ENCODE data around the gene ERVH48-1. TPM values are rescaled to one million over a fixed set of nuclear protein-coding genes. Genes with fewer than 3 reads are reported as not detected.
"Not testable (repeated sequence)": the region's sequence is repeated elsewhere in the genome, so short reads cannot be mapped to it uniquely, and the experiment has no call there.

ERVH48-1 gene
- not detected for total RNA-seq
- 0 reads per million in 2 donors for total RNA-seq

DNA sequence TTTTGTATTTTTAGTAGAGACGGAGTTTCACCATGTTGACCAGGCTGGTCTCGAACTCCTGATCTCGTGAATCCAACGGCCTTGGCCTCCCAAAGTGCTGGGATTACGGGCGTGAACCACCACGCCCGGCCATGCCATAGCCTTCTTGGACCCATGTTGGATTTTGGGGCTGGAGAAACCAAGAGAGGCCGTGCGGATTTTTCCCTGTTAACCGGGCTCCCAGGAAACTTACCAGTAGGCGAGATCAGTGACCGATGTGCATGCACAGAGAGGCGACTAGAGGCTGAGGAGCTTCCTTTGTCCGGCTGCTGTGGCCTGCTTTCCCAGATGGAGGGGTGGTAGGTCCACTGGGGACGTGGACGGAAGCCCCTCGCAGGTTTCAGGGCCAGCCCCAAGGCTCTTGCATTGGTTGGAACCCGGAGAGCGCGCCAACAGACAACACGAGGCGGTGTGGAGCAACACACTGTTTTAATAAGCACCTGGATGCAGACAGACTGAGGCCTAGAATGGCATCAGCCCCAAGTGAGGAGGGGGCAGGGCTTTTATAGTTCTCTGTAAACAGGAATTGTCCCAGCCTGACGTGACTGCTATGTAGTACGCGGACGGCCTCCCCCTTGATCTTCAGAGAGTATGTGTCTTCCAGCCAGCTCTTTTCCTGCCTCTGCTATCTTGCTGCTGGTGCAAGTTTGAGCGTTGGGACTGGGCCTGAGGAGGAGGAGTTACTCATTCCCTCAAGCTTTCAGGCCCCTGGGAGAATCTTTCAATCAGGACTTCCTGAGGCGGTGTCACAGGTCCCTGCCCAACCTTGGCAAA lies at the start of gene ERVH48-1:
TSS of gene ERVH48-1 (minus strand) at position 517 of the 813 bp plus-strand sequence. CDS start 6,624 bp downstream, outside the sequence.
- H3K9me3 ChIP-seq (ENCODE audit: control insufficient read depth, low read length, poor library complexity, severe bottlenecking): no peaks in the 10 kb centered on the region
- H3K27me3 Mint-ChIP-seq: no peaks in the 10 kb centered on the region
- DNase-seq: no peak
- peaks cover 14% of the 10 kb centered on the region for H3K4me1 Mint-ChIP-seq
- H3K27ac Mint-ChIP-seq: no peak within 1 kb of the TSS
- no peaks in the 10 kb centered on the region for H3K36me3 Mint-ChIP-seq (ENCODE audit: low read depth)
- ATAC-seq: no peak
- H3K4me3 Mint-ChIP-seq: peak within 1 kb of the TSS; percentile 41

GRCh38 chr21:42973991-42974831 lies 48.8 kb upstream of the ERVH48-1 start, which contains the start of gene PKNOX1:
PKNOX1 (plus strand) TSS chr21:42974562; CDS start chr21:43004382, 29,820 bp downstream.
- ATAC-seq: peak; percentile 86
- Mint-ChIP-seq H3K27ac (peak within 1 kb of the TSS; percentile 79), H3K27me3 (no peaks in the 10 kb centered on the region), H3K4me1 (peaks cover 9% of the 10 kb centered on the region), H3K36me3 (ENCODE audit: low read depth) (no peaks in the 10 kb centered on the region), H3K4me3 (peak within 1 kb of the TSS; percentile 89)
- DNase-seq: peak; percentile 99 to 100 (median 99)
- H3K9me3 ChIP-seq (ENCODE audit: control insufficient read depth, low read length, poor library complexity, severe bottlenecking): no peaks in the 10 kb centered on the region

DNA sequence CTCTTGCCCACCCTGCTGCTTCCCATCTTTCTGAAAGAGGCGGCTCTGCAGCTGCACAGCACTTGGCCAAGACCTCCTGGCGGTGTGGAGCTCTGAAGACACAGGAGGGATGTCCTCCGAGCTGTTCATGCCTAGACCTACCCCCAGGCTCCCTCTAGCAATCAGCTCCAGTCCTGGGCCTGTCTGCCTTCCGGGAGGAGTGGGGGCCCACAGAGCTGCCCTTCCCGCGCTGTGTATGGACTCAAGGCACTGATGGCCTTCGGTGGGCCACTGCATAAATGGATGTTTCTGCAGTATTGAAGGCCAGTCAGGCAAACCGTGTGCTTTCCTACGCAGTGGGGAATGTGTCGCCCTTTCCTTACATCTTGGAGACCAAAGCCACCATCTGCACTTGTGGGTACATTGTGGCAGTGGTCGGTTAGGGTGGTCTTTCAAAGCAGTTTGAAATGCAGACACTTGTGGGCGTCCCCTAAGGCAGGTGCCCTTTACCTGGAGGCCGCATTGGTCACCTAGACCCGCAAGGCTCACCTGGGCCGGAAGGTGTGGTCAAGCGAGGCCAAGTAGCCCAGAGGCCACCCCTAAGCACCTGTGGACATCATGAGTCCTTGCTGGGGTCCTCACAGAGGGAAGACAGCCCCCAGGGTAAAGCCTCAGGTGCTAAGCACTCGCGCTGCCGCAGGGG lies 48.0 kb upstream of the ERVH48-1 start:
- Mint-ChIP-seq H3K4me3 (peak overlapping the region; percentile 75), H3K27me3 (no peaks in the 10 kb centered on the region), H3K36me3 (ENCODE audit: low read depth) (no peaks in the 10 kb centered on the region), H3K27ac (peak overlapping the region; percentile 41), H3K4me1 (peaks cover 6% of the 10 kb centered on the region)
- peak in 1 of 3 donors; percentile 6 for DNase-seq
- H3K9me3 ChIP-seq (ENCODE audit: control insufficient read depth, low read length, poor library complexity, severe bottlenecking): no peaks in the 10 kb centered on the region
- ATAC-seq: no peak

DNA sequence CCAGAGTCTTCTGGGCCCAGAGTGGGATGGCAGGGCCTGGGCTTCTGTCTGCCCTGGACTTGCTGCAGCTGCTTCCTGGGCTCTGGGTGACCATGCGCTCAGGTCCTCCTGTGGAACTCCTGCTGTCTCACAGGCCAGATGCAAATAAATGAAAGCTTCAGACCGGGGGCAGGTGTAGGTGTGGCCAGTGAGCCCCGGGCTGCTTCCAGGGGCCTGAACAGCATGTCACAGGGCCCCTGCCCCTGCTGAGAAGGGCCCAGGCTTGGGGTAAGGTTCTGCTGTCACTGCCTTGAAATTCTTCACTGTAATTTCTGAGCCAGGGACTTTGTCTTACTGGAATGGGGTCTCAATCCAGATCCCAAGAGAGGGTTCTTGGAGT lies 46.5 kb upstream of the ERVH48-1 start:
- H3K4me3 Mint-ChIP-seq: no peak overlapping the region
- ATAC-seq (no peak), DNase-seq (no peak)
- H3K9me3 ChIP-seq (ENCODE audit: control insufficient read depth, low read length, poor library complexity, severe bottlenecking): no peaks in the 10 kb centered on the region
- no peaks in the 10 kb centered on the region for H3K27me3 Mint-ChIP-seq
- peaks cover 3% of the 10 kb centered on the region for H3K4me1 Mint-ChIP-seq
- no peak overlapping the region for H3K27ac Mint-ChIP-seq
- H3K36me3 Mint-ChIP-seq (ENCODE audit: low read depth): no peaks in the 10 kb centered on the region

GRCh38 chr21:42970946-42971653 lies 45.7 kb upstream of the ERVH48-1 start:
- Mint-ChIP-seq H3K27me3 (no peaks in the 10 kb centered on the region), H3K36me3 (ENCODE audit: low read depth) (no peaks in the 10 kb centered on the region), H3K27ac (no peak overlapping the region), H3K4me1 (no peaks in the 10 kb centered on the region), H3K4me3 (no peak overlapping the region)
- H3K9me3 ChIP-seq (ENCODE audit: control insufficient read depth, low read length, poor library complexity, severe bottlenecking): no peaks in the 10 kb centered on the region
- DNase-seq: no peak
- no peak for ATAC-seq

DNA sequence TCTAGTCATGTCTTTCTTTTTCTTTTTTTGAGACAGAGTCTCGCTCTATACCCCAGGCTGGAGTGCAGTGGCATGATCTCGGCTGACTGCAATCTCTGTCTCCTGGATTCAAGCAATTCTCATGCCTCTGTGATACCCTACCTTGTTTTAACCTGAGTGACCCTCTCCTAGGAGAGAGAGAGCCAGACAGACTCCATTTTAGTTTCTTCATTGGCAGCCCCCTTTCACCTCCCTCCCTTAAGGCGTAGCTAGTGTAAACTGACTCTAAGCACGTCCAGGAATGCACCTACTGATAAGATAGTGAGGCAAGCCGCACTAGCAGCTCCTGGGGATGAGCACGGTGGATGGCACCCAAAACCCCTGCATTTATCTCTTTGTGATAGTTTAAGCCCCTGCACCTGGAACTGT lies 43.8 kb upstream of the ERVH48-1 start:
- H3K9me3 ChIP-seq (ENCODE audit: control insufficient read depth, low read length, poor library complexity, severe bottlenecking): no peaks in the 10 kb centered on the region
- no peaks in the 10 kb centered on the region for H3K27me3 Mint-ChIP-seq
- ATAC-seq: no peak
- H3K27ac Mint-ChIP-seq: no peak overlapping the region
- no peaks in the 10 kb centered on the region for H3K4me1 Mint-ChIP-seq
- H3K4me3 Mint-ChIP-seq: no peak overlapping the region
- no peaks in the 10 kb centered on the region for H3K36me3 Mint-ChIP-seq (ENCODE audit: low read depth)
- DNase-seq: no peak

DNA sequence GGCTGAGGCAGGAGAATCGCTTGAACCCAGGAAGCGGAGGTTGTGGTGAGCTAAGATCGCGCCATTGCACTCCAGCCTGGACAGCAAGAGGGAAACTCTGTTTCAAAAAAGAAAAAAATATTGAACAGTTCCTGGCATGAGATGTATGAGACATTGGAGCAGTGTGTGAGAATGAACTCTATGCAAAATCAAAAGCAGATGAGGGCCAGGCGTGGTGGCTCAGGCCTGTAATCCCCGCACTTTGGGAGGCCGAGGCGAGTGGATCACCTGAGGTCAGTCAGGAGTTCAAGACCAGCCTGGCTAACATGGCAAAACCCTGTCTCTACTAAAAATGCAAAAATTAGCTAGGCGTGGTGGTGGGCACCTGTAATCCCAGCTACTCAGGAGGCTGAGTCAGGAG lies 42.2 kb upstream of the ERVH48-1 start:
- not testable (repeated sequence) for H3K27me3 Mint-ChIP-seq, H3K4me3 Mint-ChIP-seq

DNA sequence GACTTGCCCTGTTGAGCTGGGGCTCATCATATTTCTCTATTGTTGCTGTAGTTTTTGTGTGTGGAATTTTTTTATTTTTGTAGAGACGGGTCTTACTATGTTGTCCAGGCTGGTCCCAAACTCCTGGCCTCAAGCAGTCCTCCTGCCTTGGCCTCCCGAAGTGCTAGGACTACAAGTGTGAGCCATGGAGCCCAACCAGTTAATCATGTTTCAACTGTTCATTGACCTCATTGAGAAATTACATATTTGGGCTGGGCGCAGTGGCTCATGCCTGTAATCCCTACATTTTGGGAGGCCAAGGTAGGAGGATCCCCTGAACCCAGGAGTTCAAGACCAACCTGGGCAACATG lies 39.8 kb upstream of the ERVH48-1 start:
- no peak overlapping the region for H3K27ac Mint-ChIP-seq
- ATAC-seq (no peak), DNase-seq (no peak)
- H3K27me3 Mint-ChIP-seq: no peaks in the 10 kb centered on the region
- no peaks in the 10 kb centered on the region for H3K36me3 Mint-ChIP-seq (ENCODE audit: low read depth)
- no peaks in the 10 kb centered on the region for H3K4me1 Mint-ChIP-seq
- H3K9me3 ChIP-seq (ENCODE audit: control insufficient read depth, low read length, poor library complexity, severe bottlenecking): no peaks in the 10 kb centered on the region
- H3K4me3 Mint-ChIP-seq: no peak overlapping the region

More for the DNA sequence above, 42.2 kb upstream of the ERVH48-1 start:
- not testable (repeated sequence) for H3K36me3 Mint-ChIP-seq (ENCODE audit: low read depth); H3K9me3 ChIP-seq (ENCODE audit: control insufficient read depth, low read length, poor library complexity, severe bottlenecking); ATAC-seq; H3K4me1 Mint-ChIP-seq; H3K27ac Mint-ChIP-seq; DNase-seq

GRCh38 chr21:42964546-42965210 lies 39.2 kb upstream of the ERVH48-1 start:
- Mint-ChIP-seq H3K27ac (no peak overlapping the region), H3K4me1 (no peaks in the 10 kb centered on the region), H3K36me3 (ENCODE audit: low read depth) (no peaks in the 10 kb centered on the region), H3K27me3 (no peaks in the 10 kb centered on the region), H3K4me3 (no peak overlapping the region)
- no peaks in the 10 kb centered on the region for H3K9me3 ChIP-seq (ENCODE audit: control insufficient read depth, low read length, poor library complexity, severe bottlenecking)
- DNase-seq: no peak
- no peak for ATAC-seq

DNA sequence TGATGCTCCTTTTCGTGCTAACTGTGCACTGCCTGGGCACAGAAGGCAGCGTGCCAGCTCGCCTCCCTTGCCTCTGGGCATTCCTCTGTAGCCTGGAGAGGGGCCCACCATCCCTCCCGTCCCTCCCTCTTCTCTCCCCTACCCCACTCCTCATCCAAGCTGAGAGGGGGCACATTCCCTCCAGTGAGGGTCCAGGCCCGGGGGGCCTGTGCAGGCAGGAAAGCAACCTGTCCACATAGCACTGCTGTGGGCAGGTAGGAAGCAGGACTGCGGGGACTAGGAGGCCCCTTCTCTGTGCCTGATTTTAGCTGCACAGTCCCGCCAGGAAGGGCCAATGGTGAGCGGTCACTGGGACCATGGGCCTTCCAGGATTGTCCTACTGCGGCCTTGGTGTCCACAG lies 38.7 kb upstream of the ERVH48-1 start:
- Mint-ChIP-seq H3K27ac (no peak overlapping the region), H3K4me3 (no peak overlapping the region), H3K4me1 (no peaks in the 10 kb centered on the region), H3K27me3 (no peaks in the 10 kb centered on the region), H3K36me3 (ENCODE audit: low read depth) (no peaks in the 10 kb centered on the region)
- DNase-seq: no peak
- no peaks in the 10 kb centered on the region for H3K9me3 ChIP-seq (ENCODE audit: control insufficient read depth, low read length, poor library complexity, severe bottlenecking)
- ATAC-seq: no peak

GRCh38 chr21:42962380-42963007 lies 37.1 kb upstream of the ERVH48-1 start:
- Mint-ChIP-seq H3K4me1 (no peaks in the 10 kb centered on the region), H3K36me3 (ENCODE audit: low read depth) (no peaks in the 10 kb centered on the region), H3K4me3 (no peak overlapping the region), H3K27me3 (no peaks in the 10 kb centered on the region), H3K27ac (no peak overlapping the region)
- no peak for DNase-seq
- ATAC-seq: no peak
- no peaks in the 10 kb centered on the region for H3K9me3 ChIP-seq (ENCODE audit: control insufficient read depth, low read length, poor library complexity, severe bottlenecking)

DNA sequence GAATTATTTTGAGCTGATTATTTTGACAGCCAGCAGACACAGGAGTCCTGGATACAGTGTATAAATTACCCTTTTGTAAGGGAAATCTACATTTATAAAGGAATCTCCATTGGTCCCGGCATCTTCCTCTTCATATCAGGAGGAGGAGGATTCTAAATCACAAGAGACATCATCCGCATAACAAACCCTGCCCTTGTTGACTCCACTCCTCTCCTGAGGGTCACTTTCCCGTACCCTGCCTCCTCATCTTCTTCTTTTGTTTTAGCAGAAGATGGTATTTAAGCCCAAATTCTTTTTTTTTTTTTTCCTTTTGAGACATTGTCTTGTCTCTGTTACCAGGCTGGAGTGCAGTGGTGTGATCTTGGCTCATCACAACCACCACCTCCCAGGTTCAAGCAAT lies 34.3 kb upstream of the ERVH48-1 start:
- no peaks in the 10 kb centered on the region for H3K9me3 ChIP-seq (ENCODE audit: control insufficient read depth, low read length, poor library complexity, severe bottlenecking)
- no peaks in the 10 kb centered on the region for H3K4me1 Mint-ChIP-seq
- H3K27ac Mint-ChIP-seq: no peak overlapping the region
- ATAC-seq: no peak
- H3K36me3 Mint-ChIP-seq (ENCODE audit: low read depth): no peaks in the 10 kb centered on the region
- H3K27me3 Mint-ChIP-seq: no peaks in the 10 kb centered on the region
- no peak for DNase-seq
- no peak overlapping the region for H3K4me3 Mint-ChIP-seq
